Head of caudate nucleus (tissue), 42 donors: Measurements from ENCODE around the gene HEXIM2.
A peak's percentile ranks its signal among the peaks of the same experiment; 100 is the strongest.

Experiments
- DNase-seq, 42 donors: peaks; one replicate each; pipeline versions ENCODE4 v3.0.0 to v3.0.0-alpha.2; 2020 to 2021; ENCODE audit warnings: mixed read lengths in 7 of 42
- intact Hi-C: fragments of 100-400 bp; cut with DNase I; formaldehyde crosslinking; loops from one replicate; pipeline ENCODE4 v1.15.0; 2022

The HEXIM2 gene

DNA sequence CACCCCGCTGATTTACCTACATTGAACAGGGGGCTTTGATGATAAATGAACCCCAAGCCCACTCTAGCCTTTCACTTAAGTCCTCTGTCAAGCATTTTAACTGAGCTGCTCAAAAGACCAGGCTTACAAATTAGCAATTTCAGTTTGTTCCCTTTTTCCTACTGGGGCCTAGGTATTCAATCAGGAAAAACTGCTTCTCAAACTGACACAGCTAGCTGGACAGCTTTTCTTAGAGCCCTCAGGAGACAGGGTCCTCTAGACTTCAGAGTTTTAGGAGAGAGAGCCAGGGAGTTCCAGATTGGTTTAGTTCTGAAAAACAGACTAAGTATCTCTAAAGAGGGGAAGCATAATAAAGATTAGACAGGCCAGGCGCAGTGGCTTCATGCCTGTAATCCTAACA is 6.2 kb upstream of the HEXIM2 start:
- intact Hi-C loops, result no loop called here
- DNase-seq, result no peak

DNA sequence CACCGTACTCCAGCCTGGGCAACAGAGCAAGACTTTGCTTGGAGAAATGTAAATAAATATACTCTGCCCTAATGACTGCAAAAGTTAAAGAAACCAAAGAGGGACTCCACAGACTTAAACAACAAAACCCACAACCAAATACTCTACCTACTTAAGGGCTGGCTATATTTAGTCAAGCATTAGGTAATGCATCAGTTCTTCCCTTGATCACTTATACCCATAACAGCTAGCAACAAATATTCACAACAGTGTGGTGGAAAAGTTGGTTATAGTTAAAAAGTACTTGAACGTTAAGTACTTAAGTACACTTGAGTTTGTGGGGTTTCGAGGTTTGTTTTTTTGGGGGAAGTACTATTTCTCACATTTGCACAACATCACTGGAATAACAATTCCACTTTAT is 5.4 kb upstream of the HEXIM2 start:
- intact Hi-C loops, result no loop called here
- no peak for DNase-seq

DNA sequence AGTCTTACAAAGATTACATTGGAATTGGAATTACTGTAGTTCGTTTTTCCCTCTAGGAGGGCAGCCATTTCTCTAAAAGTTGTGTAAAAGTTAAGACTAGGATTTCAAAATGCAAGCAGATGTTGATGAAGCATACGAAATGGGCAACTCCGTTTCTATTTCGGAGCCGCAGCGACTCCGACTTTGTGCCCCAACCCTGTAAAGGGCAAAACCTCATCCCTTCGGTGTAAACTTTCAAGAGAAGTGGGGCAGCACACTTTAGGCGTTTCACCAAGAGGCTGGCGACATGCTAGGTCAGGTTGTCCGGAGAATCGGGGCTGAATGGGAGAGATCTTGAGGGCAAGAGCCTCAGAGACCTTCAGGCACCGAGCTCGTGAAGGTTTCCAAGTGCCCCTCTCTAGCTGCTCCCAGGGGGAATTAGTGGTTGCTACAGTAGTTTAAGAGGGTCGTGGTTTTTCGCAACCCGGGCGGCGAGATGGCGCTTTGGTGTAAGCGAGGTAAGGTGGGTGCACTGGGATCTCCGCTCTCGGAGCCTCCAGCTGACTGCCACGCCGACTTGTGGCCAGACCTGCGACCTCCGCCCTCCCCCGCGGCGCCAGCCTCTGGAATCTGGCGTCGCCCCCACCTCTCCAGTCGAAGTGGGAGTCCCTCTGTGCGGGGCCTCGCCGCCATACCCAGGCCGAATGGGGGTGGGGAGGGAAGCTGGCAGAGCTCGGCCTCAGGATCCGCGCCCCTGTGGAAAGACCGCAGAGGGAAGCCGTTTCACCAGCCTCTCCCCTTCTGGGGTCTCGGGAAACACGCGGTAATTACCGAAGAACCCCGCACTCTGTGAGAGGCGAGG is 1.0 kb upstream of the HEXIM2 start:
- intact Hi-C loops, result loop anchor here (1.0 to 5.0 kb wide), 2 partner anchors 10 to 157 kb away; partner anchors contain the start of gene MAP3K14
- DNase-seq, result peak in 41 of 42 donors; percentile 36 to 87 (median 74)

DNA sequence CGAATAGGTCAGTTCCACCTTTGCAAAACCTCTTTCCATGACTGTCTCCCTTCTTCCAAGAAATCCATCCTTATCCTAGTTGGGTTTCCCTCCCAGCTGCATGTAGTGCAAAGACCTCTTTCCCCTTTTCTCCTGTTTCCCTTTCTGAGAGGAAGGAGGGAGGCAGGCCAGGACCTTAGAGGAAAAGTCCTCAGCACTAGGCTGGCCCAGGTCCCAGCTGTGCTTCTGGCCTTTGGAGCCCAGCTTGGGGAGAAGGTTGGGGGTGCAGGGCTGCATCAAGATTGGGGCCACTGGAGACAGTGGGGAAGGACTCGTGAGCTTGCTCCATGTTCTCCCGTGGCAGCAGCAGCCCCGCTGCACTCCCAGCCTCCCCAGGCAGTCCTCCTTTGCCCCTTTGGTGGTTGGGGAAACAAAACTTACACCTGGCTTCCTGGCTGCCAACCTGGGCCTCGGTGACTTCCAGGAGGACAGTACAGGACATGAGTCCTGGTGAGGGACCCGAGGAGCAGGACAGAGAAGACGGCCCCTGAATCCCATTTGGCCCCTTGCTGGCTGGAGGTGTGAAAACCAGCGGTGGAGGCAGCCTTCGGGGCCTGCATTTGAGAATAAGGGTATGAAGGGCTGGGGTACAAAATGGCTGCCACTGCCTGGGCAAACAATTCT is 481 bp downstream of the HEXIM2 start:
- intact Hi-C loops, result loop anchor here (5.0 kb wide), 1 partner anchor 155 kb away; the partner anchor contains the start of gene MAP3K14
- peak in 11 of 42 donors; percentile 16 to 49 (median 26) for DNase-seq

DNA sequence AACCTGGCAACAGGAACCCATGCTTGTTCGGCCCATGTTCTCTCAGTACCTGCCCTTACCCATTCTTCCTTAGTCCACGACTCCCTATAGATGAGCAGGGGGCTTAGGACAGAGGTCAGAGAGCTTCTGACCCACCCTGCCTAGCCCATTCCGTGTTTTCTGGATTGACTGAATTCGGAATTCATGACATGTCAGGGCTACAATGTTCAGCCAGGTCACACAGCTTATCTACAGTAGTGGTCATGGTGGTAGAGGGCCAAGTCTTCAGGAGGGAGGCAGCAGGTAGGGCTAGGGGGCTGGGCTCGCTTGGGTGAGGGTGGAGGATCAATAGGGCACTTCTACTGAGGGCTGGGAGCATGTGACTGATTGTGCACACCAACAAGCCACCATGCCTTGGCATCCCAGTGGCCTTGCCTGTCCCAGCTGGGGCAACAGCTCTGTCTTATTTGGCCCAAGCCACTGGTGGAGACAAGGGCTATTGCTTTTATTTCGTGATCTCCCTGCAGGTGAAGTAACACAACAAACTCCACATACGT is 3.1 kb downstream of the HEXIM2 start:
- intact Hi-C loops, result loop anchor here (5.0 kb wide), 1 partner anchor 152 kb away; the partner anchor contains the start of gene MAP3K14
- no peak for DNase-seq

- no peak for DNase-seq
- intact Hi-C loops, result no loop called here
Observed at GRCh38 chr17:45168991-45169752, 7.5 kb downstream of the HEXIM2 start.

GRCh38 chr17:45170280-45170930 is 8.7 kb downstream of the HEXIM2 start:
- intact Hi-C loops, result no loop called here
- no peak for DNase-seq

- DNase-seq, result peak in 21 of 42 donors; percentile 16 to 71 (median 38)
- intact Hi-C loops, result no loop called here
Observed at GRCh38 chr17:45170931-45171337, 9.3 kb downstream of the HEXIM2 start.

DNA sequence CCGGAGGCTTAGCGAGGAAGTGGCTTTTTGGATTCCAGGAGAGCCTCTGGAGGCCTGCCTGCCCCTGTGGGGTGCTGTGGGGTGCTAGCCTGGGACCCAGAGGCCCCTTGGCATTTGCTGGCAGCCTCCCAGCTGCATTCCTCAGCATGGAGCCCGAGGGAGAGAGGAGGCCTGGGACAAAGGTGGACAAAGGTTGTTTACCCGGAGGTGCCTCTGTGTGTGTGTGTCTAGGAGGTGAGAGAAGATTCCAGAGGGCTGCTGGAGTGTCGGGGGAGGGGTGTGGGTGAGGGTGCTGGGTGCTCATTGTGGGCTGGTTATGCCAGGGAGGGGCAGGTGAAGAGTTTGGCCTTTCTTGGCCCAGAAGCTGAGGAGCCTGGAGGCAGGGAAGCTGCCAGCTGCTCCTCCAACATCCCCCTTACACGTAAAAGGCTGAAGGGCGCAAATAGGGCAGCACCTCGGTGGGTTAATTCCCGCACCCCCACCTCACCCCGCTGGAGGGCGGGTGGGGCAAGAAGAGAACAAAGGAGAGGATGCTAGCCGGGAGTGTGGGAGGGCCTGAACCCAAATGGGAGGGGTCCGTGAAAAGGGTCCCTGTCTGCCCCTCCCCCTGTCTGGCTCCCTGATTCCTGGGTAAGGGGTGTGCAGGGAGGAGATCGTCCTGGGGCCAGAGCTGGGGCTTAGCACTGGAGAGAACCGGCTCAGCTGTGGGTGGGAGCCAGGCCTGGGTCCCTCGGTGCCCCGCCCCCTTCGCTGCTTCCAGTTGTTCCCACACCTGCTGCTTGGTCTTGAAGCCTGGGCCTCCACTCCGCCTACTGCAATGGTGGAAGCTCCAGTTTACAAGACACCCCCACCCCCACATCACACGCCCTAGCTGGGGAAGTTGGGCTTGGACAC is 9.9 kb downstream of the HEXIM2 start:
- DNase-seq, result peak in 5 of 42 donors; percentile 14 to 51 (median 23)
- intact Hi-C loops, result no loop called here

DNA sequence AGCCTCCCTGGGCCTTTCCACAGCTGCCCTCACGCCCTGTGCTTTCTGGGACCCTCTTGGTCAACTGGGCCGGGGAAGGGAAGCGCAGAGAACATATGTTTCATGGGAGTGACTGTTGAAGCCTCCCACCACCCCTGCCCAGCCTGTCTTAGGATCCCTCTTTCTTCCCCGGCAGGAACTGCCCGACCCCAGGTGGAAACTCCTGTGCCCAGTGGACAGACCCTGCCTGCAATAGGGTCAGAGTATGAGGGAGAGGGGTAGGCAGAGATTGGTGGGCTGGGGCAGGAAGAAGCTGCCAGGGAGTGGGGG is 10.5 kb downstream of the HEXIM2 start:
- DNase-seq, result peak in 2 of 42 donors; percentile 9 to 14

DNA sequence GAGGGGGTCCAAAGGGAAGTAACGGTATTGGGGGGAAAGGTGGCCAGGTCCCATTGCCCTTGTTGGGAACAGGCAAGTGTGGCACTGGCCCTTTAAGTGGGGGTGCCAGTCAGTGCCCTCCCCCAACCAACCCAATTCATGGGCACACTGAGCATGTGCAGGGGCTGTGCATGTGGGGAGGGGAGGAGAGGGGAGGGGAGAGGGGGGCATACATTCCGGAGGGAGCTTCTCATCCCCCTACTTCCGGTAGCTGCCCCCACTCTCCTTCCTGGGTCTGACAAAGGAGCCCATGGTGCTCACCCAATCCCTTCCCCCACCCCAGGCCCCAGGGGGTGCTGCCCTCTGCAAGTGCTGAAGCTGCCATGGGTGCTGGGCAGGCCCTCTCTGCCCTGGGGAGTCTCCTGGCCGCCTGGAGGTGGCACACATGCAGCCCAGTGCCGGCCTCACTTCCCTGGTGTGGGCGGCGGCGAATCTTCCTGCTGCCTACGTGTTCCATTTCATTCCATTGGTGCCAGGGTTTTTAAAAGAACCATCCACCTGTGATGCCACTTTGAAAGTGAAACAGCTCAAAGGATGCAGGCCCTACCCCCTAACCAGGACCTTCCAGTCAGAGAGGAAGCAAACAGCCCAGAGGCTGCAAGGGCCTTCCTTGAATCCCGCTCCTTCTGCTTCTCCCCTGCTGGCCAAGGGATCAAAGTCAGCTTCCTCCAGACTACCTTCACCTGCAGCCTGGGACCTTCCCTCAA is 11.0 kb downstream of the HEXIM2 start:
- peak; percentile 80 to 95 (median 89) for DNase-seq
- intact Hi-C loops, result no loop called here

More for the DNA sequence above, 10.5 kb downstream of the HEXIM2 start:
- intact Hi-C loops, result no loop called here

GRCh38 chr17:45175759-45176115 is 14.1 kb downstream of the HEXIM2 start:
- DNase-seq, result no peak
- intact Hi-C loops, result no loop called here

DNA sequence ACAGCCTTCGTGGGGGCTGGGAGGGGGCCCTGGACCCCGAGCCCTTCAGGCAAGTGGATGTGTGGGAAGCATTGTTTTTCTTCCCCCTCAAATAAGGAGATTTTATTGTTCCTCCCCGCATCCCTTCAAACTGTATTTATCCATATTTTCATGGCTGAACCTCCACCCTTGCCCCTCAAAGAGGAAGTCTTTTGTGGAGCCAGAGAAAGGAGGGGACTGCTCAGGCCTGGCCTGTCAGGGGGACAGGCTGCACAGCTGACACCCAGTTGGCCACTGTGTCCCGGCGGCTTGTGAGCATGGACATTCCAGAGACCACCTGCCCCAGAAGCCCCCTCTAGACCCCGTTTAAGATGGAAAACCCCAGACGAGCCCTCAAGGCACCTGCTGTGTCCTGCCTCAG is 15.9 kb downstream of the HEXIM2 start:
- DNase-seq, result no peak
- intact Hi-C loops, result no loop called here

DNA sequence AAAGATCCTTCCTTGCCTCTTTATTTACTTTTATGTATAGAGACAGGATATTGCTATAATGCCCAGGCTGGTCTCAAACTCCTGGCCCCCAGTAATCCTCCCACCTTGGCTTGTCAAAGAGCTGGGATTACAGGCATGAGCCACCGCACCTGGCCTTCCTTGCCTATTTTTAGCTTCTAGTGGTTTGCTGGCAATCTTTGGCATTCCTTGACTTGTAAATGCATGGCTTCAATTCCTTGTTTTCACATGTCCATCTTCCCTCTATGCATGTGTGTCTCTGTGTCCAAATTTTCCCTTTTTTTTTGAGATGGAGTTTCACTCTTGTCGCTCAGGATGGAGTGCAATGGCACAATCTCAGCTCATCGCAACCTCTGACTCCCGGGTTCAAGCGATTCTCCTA is 22.5 kb downstream of the HEXIM2 start:
- no peak for DNase-seq
- intact Hi-C loops, result no loop called here

GRCh38 chr17:45186801-45187354 is 25.2 kb downstream of the HEXIM2 start:
- DNase-seq, result no peak
- intact Hi-C loops, result no loop called here

DNA sequence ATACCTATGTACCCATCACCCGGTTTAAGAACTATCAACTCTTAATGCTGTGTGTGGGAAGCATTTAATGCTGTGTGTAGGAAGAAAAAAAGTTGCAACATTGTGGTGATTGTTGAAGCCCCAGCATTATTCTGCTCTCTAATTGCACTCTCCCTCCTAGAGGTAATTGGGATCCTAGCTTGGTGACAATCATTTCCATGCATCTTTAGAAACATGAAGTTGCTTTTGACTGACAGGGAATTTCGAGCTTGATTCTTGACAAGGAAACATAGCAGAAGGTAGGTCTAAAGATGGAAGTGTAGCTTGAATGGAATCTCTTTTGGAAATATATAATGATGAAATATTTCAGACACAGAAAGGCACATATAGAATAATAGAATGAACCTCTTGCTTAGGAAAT is 27.3 kb downstream of the HEXIM2 start:
- DNase-seq, result no peak
- intact Hi-C loops, result no loop called here
